Measurements from ENCODE around the gene NXNL1.
A peak's percentile ranks its signal among the peaks of the same experiment; 100 is the strongest.

NXNL1 gene

GRCh38 chr19:17406046-17406886 is 54.5 kb downstream of the NXNL1 start:
- Histone ChIP-seq H4K8ac (ENCODE audit: low read depth, low read length) (no peak overlapping the region), H2BK12ac (ENCODE audit: low read length) (no peak overlapping the region), H3K79me1 (ENCODE audit: low read depth, low read length) (peaks cover 1% of the 10 kb centered on the region), H3K4me2 (ENCODE audit: insufficient read depth, low read length, poor library complexity, severe bottlenecking) (no peak overlapping the region), H2BK120ac (ENCODE audit: low read depth, low read length) (no peak overlapping the region), H3K27ac (replicated peaks; ENCODE audit: low read length) (no peak overlapping the region), H3K27me3 (ENCODE audit: control insufficient read depth in 3 of 3, insufficient read depth in 3 of 3, low read depth in 1 of 3, low read length in 3 of 3) (no peaks in the 10 kb centered on the region), H3K4me1 (ENCODE audit: control insufficient read depth in 2 of 2, insufficient read depth in 1 of 2, low read depth in 1 of 2, low read length in 2 of 2) (peaks cover 21 to 30% of the 10 kb centered on the region in 2 donors), H3K4ac (ENCODE audit: low read length) (no peak overlapping the region), H2BK5ac (ENCODE audit: low read length) (no peak overlapping the region), H3K36me3 (replicated peaks in 1 of 2; ENCODE audit: control insufficient read depth in 2 of 2, insufficient read depth in 2 of 2, low read length in 2 of 2) (peaks cover 0 to 1% of the 10 kb centered on the region in 2 donors), H2BK15ac (ENCODE audit: low read length) (no peak overlapping the region), H3K14ac (ENCODE audit: low read length) (no peak overlapping the region), H3K18ac (ENCODE audit: low read length) (no peak overlapping the region), H2AK5ac (ENCODE audit: low read depth, low read length) (peak overlapping the region; percentile 23), H3K23ac (ENCODE audit: low read depth, low read length, poor library complexity) (no peak overlapping the region), H3K9me3 (replicated peaks in 1 of 2; ENCODE audit: control insufficient read depth in 2 of 2, insufficient read depth in 1 of 2, low read depth in 1 of 2, low read length in 2 of 2) (no peaks in the 10 kb centered on the region), H3K9ac (ENCODE audit: low read depth, low read length, poor library complexity) (no peak overlapping the region), H3K4me3 (ENCODE audit: low read length in 2 of 2) (no peak overlapping the region), H2AFZ (ENCODE audit: low read length) (no peak overlapping the region), H4K91ac (ENCODE audit: low read depth, low read length, poor library complexity) (no peak overlapping the region)
- DNase-seq (ENCODE audit: low spot score): no peak
- WGBS, 2 donors (ENCODE audit: extremely low coverage in 2 of 2, insufficient read length in 2 of 2, insufficient replicate concordance in 1 of 2): no CpG with 5 or more reads among the region's 10 CpGs

Data from neuronal stem cell (in vitro differentiated cells).